ENCODE measurements around the gene MSS51. TPM values are rescaled to one million over a fixed set of nuclear protein-coding genes. Genes with fewer than 3 reads are reported as not detected.

MSS51 gene
- 1 to 10 TPM; 1.0 to 4.6 (median 2.0) TPM for total RNA-seq

- TF ChIP-seq CTCF (IDR thresholded peaks at IDR 0.05): no peak
- no peak for ATAC-seq (ENCODE audit: low FRiP score)
Observed at GRCh38 chr10:73433538-73433867, at the start of gene MSS51. Gene MSS51 (minus strand): TSS chr10:73433561. CDS start chr10:73428284, 5,277 bp downstream.

GRCh38 chr10:73480158-73480557 lies 46.8 kb upstream of the MSS51 start:
- TF ChIP-seq CTCF (IDR thresholded peaks at IDR 0.05): no peak
- no peak for DNase-seq (ENCODE audit: low spot score)
- ATAC-seq (ENCODE audit: low FRiP score): no peak

More at GRCh38 chr10:73433538-73433867, at the start of gene MSS51:
- DNase-seq (ENCODE audit: low spot score): no peak

- no peak for ATAC-seq (ENCODE audit: low FRiP score)
- DNase-seq (ENCODE audit: low spot score): no peak
- TF ChIP-seq CTCF (IDR thresholded peaks at IDR 0.05): no peak
Observed at GRCh38 chr10:73478636-73479035, 45.3 kb upstream of the MSS51 start.

GRCh38 chr10:73471226-73471625 lies 37.9 kb upstream of the MSS51 start:
- ATAC-seq (ENCODE audit: low FRiP score): no peak
- TF ChIP-seq CTCF (IDR thresholded peaks at IDR 0.05): no peak

GRCh38 chr10:73469579-73469978 lies 36.2 kb upstream of the MSS51 start:
- ATAC-seq (ENCODE audit: low FRiP score) (no peak), DNase-seq (ENCODE audit: low spot score) (no peak)

More at GRCh38 chr10:73471226-73471625, 37.9 kb upstream of the MSS51 start:
- no peak for DNase-seq (ENCODE audit: low spot score)

GRCh38 chr10:73467206-73467605 lies 33.8 kb upstream of the MSS51 start:
- no peak for ATAC-seq (ENCODE audit: low FRiP score)
- no peak for DNase-seq (ENCODE audit: low spot score)
- TF ChIP-seq CTCF (IDR thresholded peaks at IDR 0.05): no peak

More at GRCh38 chr10:73469579-73469978, 36.2 kb upstream of the MSS51 start:
- TF ChIP-seq CTCF (IDR thresholded peaks at IDR 0.05): no peak

- no peak for DNase-seq (ENCODE audit: low spot score)
- no peak for TF ChIP-seq CTCF (IDR thresholded peaks at IDR 0.05)
- ATAC-seq (ENCODE audit: low FRiP score): no peak
Observed at GRCh38 chr10:73465978-73466726, 32.8 kb upstream of the MSS51 start.
